HG03135 (cell line): ENCODE measurements around the gene SETD7.

Source experiments
- ATAC-seq: cut with Tn5 transposase; IDR thresholded peaks from one replicate; pipeline ENCODE4 v1.9.1; 2021; ENCODE audit warnings: mild to moderate bottlenecking, moderate library complexity; ENCODE audit not compliant: unreplicated experiment

The SETD7 gene

GRCh38 chr4:139575072-139575471 lies 19.1 kb upstream of the SETD7 start:
- no peak for ATAC-seq

GRCh38 chr4:139574641-139575040 lies 18.6 kb upstream of the SETD7 start:
- no peak for ATAC-seq

GRCh38 chr4:139568206-139568955 lies 12.4 kb upstream of the SETD7 start:
- no peak for ATAC-seq

DNA sequence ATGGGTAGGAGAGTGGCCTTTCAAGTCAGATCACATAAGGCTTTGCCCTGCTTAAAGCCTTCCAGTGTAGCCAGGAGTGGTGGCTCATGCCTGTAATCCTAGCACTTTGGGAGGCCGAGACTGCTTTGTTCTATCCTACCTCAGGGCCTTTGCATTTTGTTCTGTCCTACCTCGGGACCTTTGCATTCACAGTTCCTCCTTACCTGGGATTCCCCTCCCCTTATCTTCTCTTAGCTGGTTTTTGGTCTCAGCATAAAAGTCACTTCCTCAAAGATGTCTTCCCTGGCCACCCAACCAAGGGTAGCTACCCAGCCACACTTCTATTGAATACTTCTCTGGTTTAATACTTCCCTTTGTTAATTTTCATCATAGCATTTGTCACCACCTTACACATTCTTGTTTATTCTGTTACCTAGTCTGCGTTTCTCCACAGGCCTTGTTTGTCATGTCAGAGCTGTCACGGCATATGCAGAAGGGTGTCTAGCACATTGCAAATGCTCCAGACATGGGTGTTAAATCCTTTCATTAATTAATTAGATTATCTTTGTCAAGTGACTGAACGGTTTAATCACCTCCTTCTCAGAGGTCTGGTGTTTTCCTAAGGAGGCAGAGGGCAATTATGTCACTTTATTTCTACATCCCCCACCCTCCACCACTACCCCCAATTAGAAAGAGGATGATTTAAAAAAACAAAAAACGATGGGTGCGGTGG lies 11.3 kb upstream of the SETD7 start:
- no peak for ATAC-seq

- no peak for ATAC-seq
Observed at GRCh38 chr4:139564502-139564901, 8.5 kb upstream of the SETD7 start.

GRCh38 chr4:139563515-139563914 lies 7.5 kb upstream of the SETD7 start:
- ATAC-seq: no peak

DNA sequence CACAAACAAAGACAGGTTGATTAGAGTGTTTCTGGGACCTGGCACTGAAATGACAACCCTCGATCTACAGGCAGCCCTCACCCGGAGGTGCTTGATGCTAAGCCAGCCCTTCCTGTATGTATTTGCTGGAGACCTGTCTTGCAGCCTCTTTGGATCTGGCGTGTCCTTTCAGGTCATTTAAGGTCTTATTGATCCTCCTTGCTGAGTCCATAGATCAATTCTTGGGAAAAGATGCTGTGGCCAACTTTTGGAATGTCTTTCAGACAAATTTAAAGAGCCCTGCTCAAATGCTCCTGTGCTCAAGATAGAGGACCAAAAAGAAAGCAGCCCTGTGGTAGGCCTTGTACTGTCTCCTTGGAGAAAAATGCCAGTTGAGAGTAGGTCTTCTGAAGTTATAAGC lies 6.8 kb upstream of the SETD7 start:
- no peak for ATAC-seq

DNA sequence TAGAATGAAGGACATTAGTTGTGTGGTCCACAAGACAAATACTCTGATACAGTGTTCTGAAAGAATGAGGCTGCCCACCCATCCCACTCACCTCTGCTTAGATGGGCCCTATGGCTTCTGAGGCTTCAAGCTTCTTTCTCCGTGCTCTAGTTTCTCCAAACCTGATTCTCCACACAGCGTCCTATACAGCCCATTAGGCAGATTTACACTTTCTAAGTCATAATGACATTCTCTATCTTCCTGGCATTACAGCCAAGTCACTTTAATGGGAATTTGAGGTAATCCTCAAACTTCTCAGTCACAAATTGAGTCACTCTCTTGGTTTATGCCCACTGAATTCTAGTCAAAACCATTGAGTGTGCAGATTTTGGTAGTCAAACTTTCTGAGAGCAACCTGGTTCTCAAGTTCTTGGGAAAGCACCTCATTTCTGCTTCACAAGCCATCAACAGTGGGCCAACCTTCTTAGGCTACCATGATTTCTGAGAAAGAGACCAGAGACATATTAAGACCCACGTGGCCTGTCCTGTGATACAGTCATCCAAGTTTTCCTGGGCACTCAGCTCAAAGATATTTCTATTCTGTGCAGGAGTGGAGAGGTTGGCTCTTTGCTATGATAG lies 6.2 kb upstream of the SETD7 start:
- ATAC-seq: no peak

DNA sequence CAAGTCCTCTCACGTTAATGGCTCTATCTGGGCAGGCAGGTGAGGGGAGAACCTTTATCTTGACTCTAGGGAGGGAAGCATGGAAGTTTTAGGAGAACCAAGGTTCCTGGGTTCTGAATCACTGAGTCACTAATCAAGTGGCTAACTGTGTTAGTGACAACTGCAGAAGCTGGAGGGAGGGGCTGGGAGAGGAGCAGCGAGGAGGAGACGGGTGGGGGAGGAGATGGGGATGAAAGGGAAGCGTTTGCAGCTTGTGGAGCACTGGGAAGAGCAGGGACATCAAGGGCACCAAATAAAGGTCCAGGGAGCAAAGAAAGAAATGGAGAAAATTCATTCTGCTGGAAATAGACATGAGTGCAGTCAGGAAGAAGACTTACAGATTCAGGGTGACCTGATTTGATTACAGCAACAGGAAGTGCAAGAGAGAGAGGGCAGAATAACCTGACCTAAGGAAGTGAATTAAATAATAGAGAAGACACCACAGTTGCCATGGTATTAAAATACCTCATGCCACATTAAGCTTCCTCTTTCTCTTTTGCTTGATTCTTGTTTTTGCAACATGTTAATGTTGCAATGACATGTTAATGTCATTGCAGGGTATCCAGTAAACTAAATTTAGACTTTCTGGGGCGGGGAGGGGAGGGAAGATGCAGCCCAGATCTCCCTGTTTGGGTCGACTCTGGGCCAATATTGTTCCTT lies 4.5 kb upstream of the SETD7 start:
- ATAC-seq: no peak

- ATAC-seq: no peak
Observed at GRCh38 chr4:139559687-139560086, 3.7 kb upstream of the SETD7 start.

DNA sequence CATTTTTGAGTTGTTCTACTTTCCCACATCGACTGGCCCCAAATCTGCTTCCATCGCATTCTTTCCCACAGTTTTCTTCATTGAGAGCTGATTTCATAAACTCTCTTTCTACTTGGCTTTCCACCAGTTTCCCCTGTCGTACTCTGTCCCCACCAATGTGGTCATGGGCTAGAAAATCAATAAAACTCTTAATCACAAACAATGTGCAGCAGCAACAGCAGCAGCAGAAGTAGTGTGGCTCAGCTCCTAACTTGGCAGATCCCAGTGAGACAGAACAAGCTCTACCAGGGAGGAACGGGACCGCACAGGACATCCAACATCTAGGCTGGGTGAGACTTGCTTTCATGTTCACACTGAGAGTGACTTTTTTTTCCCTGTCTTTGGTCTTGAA lies 3.1 kb upstream of the SETD7 start:
- ATAC-seq: no peak

GRCh38 chr4:139558235-139559088 lies 2.4 kb upstream of the SETD7 start:
- no peak for ATAC-seq

DNA sequence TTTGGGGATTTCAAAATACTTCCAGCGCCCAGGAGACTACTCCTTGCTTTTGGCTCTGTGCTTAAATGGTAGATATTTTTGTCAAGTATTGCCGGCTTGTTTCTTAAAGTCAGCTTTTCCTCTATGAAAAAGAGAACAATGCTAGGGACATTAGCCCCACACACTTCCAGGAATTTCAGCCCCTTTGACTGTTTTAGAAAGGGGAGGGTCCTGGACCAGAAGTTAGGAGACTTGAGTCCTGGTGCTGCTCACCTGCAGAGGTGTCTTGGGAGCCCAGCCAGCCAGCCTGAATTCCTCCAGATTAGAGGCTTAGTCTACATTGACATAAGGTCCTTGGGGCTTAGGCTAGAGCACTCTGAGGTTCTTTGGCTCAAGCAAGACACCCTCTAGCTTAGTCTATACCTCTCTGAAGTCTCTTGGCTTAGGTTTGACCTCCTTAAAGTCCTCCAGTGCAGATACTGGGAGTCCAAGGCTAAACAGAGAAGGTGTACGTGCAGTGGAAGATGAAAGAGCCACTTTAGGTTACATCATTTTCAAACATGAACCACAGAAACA lies 1.6 kb upstream of the SETD7 start:
- ATAC-seq: no peak

DNA sequence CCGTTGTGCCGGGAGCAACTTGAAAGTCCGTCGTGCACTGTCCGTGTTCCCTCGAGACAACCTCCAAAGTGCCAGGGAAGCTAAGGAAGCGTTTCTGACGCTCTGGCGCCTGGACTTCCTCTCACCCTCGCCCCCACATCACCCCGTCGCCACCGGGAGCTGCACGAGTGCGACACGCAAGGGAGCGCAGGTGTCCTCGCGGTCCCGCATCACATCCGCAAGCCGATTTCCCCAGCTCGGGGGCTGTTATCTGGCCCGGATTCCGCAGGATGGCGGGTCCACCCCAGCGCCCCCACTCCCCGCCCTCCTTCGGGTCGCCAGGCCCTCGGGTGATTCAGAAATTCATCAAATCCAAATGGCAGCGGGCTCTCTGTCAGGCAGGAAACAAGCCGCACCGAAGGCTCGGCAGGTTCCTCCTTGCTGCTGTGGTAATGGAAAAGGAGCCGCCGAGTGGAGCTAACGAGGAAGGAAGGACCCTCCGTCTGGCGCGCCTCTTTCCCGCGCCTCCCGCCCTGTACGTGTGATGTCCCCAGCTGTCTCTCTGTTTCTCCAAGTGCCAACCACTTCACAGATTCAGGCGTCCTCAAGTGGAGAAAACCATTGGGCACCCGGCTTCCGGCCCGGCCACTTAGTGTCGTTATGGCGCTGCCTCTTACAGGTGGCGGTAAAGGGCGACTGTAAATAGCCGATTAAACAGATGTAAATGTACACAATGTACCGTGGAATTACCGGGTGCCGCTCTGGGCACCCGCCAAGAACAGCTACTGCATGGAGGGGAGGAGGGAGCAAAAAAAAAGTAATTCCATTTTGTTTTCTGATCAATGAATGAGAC lies 921 bp upstream of the SETD7 start:
- ATAC-seq: no peak

DNA sequence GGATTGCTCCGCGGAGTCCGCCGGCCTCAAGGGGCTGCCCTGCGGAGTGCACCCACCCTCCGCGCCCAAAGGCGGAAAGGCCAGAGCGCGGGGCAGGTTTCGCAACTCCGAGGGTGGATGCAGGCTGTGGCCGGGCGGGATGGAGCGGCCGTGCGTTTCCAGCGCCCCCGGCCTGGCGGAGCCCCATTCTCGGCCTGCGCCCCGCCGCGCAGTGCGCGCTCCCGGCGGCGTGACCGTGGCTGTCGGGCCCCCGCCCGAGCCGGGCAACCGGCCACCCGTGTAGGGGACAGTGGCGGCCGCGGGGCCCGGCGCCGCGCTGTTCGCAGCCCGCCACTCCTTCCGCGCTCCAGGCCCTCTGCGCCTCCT lies 331 bp downstream of the SETD7 start:
- ATAC-seq: no peak

DNA sequence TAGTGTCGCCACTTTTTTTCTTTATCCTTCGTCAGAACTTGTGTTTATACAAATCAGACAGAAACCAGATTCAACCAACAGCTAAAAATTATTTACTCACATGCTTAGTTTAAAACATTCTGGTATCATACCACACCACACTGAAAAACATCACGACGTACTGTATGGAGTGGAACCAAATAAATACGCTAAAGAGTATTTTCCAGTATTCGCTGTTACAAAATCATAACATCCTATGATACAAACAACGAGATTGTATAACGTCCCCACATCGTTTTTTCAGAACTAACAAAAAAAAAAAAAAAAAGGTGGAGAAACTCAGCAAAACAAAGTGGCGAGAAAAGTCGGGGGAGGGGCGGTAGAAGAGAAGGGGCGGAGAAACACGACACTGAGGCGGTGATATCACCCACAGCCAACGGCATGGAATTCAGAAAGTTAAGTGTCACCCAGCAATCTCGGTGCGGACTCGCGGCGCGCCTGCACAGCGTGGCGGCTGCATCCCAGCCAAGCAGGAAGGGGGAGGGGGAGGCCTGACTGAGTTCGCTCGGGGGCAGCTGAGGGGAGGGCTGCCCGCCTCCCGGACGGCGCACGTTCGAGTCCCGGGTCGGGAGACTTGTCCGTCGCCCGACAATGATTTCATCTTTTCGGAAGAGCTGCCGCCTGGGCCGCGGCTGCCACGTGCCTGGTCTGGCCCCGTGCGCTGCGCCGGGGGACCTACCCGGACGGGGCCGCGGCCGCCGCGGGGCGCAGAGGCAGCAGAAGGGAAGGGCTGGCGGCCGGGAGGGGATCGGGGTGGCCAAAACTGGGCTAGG lies 920 bp downstream of the SETD7 start:
- no peak for ATAC-seq

DNA sequence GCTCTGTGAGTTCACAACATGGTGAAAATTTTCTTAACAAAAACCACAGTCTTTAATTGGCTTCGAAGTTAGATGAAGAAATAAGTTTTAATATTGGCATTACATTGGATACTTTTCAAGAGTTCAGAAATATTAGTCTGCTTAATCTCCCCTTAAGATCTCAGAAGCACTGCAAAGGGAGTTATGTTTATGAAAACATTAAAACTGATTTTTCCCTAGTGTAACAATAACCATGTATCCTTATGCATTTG lies 1.5 kb downstream of the SETD7 start:
- no peak for ATAC-seq

GRCh38 chr4:139553751-139554641 lies 2.0 kb downstream of the SETD7 start:
- ATAC-seq: no peak
